T-helper 17 cell (primary cell): Measurements from ENCODE around the gene MEMO1. TPM values are rescaled to one million over a fixed set of nuclear protein-coding genes. Genes with fewer than 3 reads are reported as not detected.

Experiments used
- ATAC-seq: fragments of 150-1000 bp; cut with Tn5 transposase; 2 replicates; pipeline ENCODE4 v1.10.0; 2021; ENCODE audit warnings: mild to moderate bottlenecking, moderate library complexity
- DNase-seq, 3 donors: peaks; one replicate each; pipeline versions ENCODE4 v3.0.0 to v3.0.0-alpha.2; 2020 to 2021
- H3K9me3 ChIP-seq: one replicate; pipeline ENCODE4 v1.7.0; 2013; ENCODE audit warnings: low read length, mild to moderate bottlenecking; ENCODE audit not compliant: control insufficient read depth, poor library complexity, severe bottlenecking
- H3K27ac Mint-ChIP-seq: one replicate; pipeline ENCODE4 v1.8.0; 2022; ENCODE audit warnings: mild to moderate bottlenecking, moderate library complexity, mixed read lengths
- H3K27me3 Mint-ChIP-seq: one replicate; pipeline ENCODE4 v1.8.0; 2022; ENCODE audit warnings: mixed read lengths
- H3K36me3 Mint-ChIP-seq: one replicate; pipeline ENCODE4 v1.8.0; 2022; ENCODE audit warnings: low read depth, mixed read lengths
- H3K4me1 Mint-ChIP-seq: one replicate; pipeline ENCODE4 v1.8.0; 2022; ENCODE audit warnings: mild to moderate bottlenecking, mixed read lengths
- H3K4me3 Mint-ChIP-seq: one replicate; pipeline ENCODE4 v1.8.0; 2022; ENCODE audit warnings: mild to moderate bottlenecking, moderate library complexity, mixed read lengths
- total RNA-seq, 4 donors: library from RNA in 2 of 4; stranded (reverse) in 2 of 4; gene quantifications; one replicate each; pipeline ENCODE4 v1.2.3 and lab custom pipeline; 2022 to 2026

MEMO1 gene
- total RNA-seq, 2 donors from 2014 or later: 41.7 to 47.5 TPM

DNA sequence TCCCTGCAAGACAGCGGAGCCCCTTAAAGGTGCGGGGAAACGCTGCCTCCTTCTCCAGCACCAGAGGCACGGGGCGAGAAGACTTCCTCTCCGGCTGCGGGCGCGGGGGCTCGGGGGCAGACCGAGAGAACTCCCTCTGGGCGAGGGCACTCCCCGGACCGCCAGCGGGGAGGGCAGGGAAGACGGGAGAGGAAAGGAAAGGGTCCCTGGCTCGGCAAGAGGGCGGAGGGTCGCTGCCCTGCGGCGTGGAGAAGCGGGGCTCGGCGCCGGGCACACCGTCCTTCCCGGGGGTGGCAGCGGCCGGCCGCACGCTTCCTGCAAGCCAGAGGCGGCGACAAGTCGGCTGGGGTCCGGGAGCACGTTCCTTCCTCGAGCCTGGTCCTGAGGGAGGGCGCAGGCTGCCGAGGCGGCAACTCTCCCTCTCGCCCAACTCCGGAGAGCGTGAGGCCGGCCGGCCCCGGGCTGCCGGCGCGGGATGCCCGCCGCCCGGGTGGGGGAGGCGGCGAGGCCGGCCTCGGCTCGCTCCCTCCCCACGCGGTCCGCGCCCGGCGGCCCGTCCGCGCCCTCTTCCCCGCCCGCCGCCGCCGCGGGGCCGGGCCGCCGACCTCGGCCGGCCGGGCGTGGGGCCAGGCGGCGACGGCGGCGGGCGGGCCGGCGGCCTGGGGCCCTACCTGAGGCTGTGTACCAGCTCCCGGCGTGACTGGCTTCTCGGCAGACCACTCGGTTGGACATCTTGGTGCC is 1.1 kb downstream of the MEMO1 start:
- Mint-ChIP-seq H3K36me3 (peaks cover 2% of the 10 kb centered on the region), H3K27me3 (no peaks in the 10 kb centered on the region), H3K4me1 (peaks cover 42% of the 10 kb centered on the region), H3K4me3 (peak overlapping the region; percentile 95), H3K27ac (peak overlapping the region; percentile 86)
- DNase-seq: peak; percentile 19 to 32 (median 24)
- ATAC-seq: peak; percentile 2
- no peaks in the 10 kb centered on the region for H3K9me3 ChIP-seq

DNA sequence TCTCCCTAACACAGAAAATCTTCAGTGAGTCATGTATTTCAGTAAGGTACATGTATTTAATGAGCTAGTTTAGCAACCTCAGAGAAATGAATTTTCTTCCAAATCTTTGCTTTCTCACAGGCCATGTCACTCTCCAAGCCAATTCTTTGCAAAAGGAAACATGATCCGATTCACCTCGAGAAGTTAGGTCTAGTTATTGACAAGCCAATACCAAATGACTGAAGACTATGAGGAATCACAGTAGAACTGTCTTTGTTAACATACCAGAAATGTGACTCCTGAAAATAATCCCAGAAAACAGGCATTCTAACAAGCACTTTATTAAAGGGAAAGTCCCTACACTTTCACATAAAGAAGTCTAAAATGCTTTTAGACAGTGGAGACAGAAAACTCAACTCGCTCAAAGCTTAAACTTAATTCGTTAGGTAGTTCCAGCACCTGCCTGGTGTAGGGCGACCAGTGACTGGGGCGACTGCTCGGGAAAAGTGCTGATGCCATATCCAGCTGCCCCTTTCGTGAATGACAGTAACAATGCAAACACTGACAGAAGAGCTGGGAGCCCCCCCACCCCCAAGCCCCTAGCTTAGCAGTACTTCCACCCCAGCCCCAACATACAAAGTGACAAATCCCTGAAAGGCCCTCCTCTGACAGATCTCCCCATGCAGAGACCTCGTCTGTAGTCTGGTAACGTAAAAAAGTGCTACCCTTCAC is 1.8 kb downstream of the MEMO1 start:
- Mint-ChIP-seq H3K27ac (peak overlapping the region; percentile 86), H3K4me3 (peak overlapping the region; percentile 95), H3K27me3 (no peaks in the 10 kb centered on the region), H3K4me1 (peaks cover 48% of the 10 kb centered on the region), H3K36me3 (peaks cover 2% of the 10 kb centered on the region)
- no peaks in the 10 kb centered on the region for H3K9me3 ChIP-seq
- ATAC-seq (no peak), DNase-seq (peak in 1 of 3 donors; percentile 10)

DNA sequence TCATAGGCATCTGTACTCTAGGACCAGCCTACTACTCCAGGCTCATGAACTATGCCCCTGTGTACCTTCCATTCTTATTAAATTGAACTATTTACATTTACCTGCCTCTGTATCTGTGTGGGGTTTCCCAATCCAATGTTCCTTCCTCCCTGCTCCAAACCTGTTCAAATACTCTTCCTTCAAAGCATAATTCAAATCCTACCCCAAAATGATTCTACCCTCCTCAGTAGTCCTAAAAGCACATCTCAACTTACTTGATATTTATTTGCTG is 3.8 kb downstream of the MEMO1 start:
- H3K36me3 Mint-ChIP-seq: peaks cover 2% of the 10 kb centered on the region
- no peak for ATAC-seq
- no peak for DNase-seq
- no peak overlapping the region for H3K4me3 Mint-ChIP-seq
- H3K27me3 Mint-ChIP-seq: no peaks in the 10 kb centered on the region
- peaks cover 51% of the 10 kb centered on the region for H3K4me1 Mint-ChIP-seq
- H3K9me3 ChIP-seq: no peaks in the 10 kb centered on the region
- no peak overlapping the region for H3K27ac Mint-ChIP-seq

DNA sequence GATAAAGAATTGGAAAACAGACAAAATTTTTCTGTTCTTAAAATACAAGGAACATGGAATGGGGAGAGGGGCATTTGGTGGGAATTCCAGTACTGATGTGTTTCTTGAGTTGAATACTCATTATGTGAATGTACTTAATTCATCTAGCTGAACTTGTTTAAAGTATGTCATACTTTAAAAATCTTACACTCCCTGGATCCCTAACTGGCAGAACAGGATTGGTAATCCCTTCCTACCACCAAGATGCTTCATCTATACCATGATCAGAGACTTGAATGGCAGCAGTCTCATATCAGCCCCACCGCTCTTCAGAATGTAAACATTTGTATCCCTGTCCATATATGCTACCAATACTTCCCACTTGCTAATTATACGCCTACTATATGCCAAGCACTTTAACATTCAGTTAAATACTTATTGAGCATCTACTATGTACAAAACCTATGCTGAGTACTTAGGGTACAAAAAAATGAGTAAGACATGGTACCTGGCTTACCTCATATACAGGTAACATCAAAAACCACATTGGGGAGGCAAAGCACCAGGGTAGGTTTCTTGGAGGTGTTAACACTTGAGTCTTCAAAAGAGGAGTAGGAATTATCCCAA is 5.3 kb downstream of the MEMO1 start:
- no peak for DNase-seq
- no peak for ATAC-seq
- no peak overlapping the region for H3K27ac Mint-ChIP-seq
- H3K4me1 Mint-ChIP-seq: peaks cover 45% of the 10 kb centered on the region
- H3K36me3 Mint-ChIP-seq: peaks cover 2% of the 10 kb centered on the region
- no peaks in the 10 kb centered on the region for H3K27me3 Mint-ChIP-seq
- H3K4me3 Mint-ChIP-seq: peak overlapping the region; percentile 64
- H3K9me3 ChIP-seq: no peaks in the 10 kb centered on the region

DNA sequence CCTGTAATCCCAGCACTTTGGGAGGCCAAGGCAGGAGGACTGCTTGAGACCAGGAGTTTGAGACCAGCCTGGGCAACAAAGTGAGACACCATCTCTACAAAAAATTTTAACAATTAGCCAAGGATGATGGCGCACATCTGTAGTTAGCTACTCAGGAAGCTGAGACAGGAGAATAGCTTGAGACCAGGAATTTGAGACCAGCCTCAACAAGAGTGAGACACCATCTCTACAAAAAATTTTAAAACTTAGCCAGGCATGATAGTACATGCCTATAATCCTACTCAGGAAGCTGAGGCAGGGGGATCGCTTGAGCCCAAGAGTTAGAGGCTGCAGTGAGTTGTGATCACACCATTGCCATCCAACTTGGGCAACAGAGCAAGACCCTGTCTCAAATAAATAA is 7.0 kb downstream of the MEMO1 start:
- ATAC-seq (no peak), DNase-seq (no peak)
- no peaks in the 10 kb centered on the region for H3K9me3 ChIP-seq
- Mint-ChIP-seq H3K4me3 (no peak overlapping the region), H3K27ac (no peak overlapping the region), H3K36me3 (peaks cover 2% of the 10 kb centered on the region), H3K4me1 (peaks cover 49% of the 10 kb centered on the region), H3K27me3 (no peaks in the 10 kb centered on the region)

DNA sequence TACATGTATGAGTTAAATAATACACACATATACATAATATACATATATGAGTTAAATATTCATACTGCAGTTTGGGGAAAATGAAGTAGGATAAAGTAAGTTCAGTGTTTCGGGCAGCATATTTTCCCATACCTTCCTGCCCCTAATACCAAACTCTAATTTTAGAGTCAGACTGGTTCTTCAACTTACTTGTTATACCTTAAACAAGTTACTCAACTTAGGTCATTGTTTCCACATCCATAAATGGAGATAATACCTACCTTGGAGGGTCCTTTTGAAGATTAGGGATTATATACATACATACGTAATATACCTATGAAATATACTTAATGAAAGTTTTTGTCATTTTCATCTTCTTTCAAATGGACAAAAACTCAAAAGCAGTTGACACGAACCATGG is 8.4 kb downstream of the MEMO1 start:
- H3K9me3 ChIP-seq: no peaks in the 10 kb centered on the region
- peaks cover 2% of the 10 kb centered on the region for H3K36me3 Mint-ChIP-seq
- H3K4me3 Mint-ChIP-seq: no peak overlapping the region
- H3K27me3 Mint-ChIP-seq: no peaks in the 10 kb centered on the region
- DNase-seq: no peak
- peaks cover 52% of the 10 kb centered on the region for H3K4me1 Mint-ChIP-seq
- no peak for ATAC-seq
- no peak overlapping the region for H3K27ac Mint-ChIP-seq

DNA sequence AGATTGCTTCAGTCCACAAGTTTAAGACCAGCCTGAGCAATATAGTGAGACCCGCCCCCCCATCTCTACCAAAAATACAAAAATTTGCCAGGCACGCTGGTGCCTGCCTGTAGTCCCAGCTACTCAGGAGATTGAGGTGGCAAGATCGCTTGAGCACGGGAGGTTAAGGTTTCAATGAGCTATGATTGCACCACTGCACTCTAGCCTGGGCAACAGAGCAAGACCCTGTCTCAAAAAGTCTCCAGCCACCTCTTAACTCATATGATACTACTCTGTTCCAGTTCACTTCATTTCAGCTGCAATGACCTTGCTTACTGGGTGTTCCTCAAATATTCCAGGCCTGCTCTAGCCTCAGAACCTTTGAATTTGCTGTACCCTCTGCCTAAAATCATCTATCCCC is 11.4 kb downstream of the MEMO1 start:
- DNase-seq (no peak), ATAC-seq (no peak)
- no peaks in the 10 kb centered on the region for H3K9me3 ChIP-seq
- H3K36me3 Mint-ChIP-seq: no peaks in the 10 kb centered on the region
- H3K27ac Mint-ChIP-seq: peak overlapping the region; percentile 19
- no peaks in the 10 kb centered on the region for H3K27me3 Mint-ChIP-seq
- H3K4me3 Mint-ChIP-seq: no peak overlapping the region
- H3K4me1 Mint-ChIP-seq: peaks cover 43% of the 10 kb centered on the region

DNA sequence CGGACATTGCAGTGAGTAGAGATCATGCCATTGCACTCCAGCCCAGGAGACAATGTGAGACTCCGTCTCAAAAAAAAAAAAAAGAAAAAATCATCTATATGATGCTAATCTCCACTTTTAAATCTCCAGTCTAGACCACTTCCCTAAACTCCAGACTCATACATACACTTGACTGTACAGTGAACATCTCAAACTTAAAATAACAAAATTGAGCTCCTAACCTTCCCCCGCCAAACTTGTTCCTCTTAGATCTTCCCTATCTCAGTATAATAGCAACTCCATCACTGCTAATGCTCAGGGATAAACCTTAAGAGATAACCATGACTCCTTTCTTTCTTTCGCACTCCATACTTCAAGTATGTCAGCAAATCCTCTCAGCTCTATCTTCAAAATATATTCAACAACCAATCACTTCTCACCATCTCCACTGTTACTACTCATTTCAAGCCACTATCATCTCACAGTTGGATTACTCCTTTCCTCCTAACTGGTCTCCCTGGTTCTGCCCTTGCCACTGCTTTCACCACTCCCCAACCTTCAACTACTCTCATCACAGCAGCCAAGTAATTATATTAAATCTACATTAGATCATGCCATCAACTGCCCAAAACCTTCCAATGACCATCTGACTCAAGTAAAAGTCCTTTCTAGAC is 12.0 kb downstream of the MEMO1 start:
- ATAC-seq: no peak
- no peaks in the 10 kb centered on the region for H3K9me3 ChIP-seq
- Mint-ChIP-seq H3K27ac (peak overlapping the region; percentile 5), H3K4me3 (no peak overlapping the region), H3K4me1 (peaks cover 40% of the 10 kb centered on the region), H3K27me3 (no peaks in the 10 kb centered on the region), H3K36me3 (no peaks in the 10 kb centered on the region)
- DNase-seq: no peak

DNA sequence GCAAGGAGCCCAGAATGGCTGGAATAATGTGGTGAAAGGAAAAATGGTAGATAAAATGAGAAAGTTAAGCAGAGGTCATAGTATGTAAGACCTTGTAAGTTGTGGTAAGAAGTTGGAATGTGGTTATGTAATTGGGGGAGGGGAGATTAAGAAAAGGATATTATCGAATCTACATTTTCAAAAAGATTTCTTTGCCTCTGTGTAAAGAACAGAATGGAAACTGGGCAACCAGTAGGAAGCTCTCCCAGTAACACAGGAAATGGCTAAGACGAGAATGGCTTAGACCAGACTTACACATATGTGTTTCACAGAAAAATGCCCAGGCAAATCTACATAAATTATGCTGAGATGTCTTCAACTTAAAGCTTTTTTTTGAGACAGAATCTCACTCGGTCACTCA is 13.2 kb downstream of the MEMO1 start:
- DNase-seq (no peak), ATAC-seq (no peak)
- H3K4me1 Mint-ChIP-seq: peaks cover 42% of the 10 kb centered on the region
- H3K27ac Mint-ChIP-seq: peak overlapping the region; percentile 41
- no peaks in the 10 kb centered on the region for H3K36me3 Mint-ChIP-seq
- H3K27me3 Mint-ChIP-seq: no peaks in the 10 kb centered on the region
- H3K4me3 Mint-ChIP-seq: peak overlapping the region; percentile 15
- no peaks in the 10 kb centered on the region for H3K9me3 ChIP-seq

DNA sequence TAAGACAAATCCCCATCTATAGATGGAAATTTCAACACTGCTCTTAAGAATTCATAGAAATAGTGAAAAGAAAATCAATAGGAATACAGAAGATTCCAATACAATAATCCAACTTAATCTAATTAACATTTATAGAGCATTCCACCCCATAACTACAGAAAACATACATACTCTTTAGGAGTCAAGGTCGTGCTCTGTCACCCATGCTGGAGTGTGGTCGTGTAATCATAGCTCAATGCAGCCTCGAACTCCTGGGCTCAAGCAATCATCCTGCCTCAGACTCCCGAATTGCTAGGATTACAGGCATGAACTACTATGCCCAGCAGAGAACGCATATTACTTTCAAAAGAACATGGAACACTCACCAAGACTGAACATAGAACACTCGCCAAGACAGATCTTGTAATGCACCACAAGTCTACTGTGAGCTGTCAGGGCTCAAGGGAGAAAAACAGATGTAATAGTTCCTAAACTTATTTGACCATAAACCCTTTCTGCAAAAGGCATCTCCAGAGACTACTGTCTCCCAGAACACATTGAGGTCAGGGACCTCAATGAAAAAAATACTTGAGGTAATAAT is 14.1 kb downstream of the MEMO1 start:
- Mint-ChIP-seq H3K4me1 (peaks cover 46% of the 10 kb centered on the region), H3K27ac (peak overlapping the region; percentile 41)

DNA sequence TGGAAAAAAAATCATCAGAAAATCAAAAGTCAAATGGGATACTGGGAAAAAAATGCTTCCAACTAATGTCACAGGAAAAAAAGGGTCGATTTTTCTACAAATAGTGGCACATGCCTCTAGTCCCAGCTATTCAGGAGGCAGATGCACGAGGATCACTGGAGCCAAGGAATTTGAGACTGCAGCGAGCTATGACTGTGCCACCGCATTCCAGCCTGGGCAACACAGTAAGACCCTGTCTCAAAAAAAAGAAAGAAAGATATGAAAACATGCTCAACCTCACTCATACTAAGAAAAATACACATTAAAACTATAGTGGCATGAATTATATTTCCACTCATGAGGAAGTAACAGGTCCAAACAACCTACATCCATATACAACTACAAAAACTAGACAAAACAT is 17.9 kb downstream of the MEMO1 start:
- ATAC-seq (no peak), DNase-seq (no peak)
- peaks cover 35% of the 10 kb centered on the region for H3K4me1 Mint-ChIP-seq
- H3K9me3 ChIP-seq: no peaks in the 10 kb centered on the region
- H3K27me3 Mint-ChIP-seq: no peaks in the 10 kb centered on the region
- no peak overlapping the region for H3K27ac Mint-ChIP-seq
- H3K4me3 Mint-ChIP-seq: no peak overlapping the region
- no peaks in the 10 kb centered on the region for H3K36me3 Mint-ChIP-seq

More for the DNA sequence above, 14.1 kb downstream of the MEMO1 start:
- H3K27me3 Mint-ChIP-seq: no peaks in the 10 kb centered on the region
- no peak for DNase-seq
- H3K4me3 Mint-ChIP-seq: no peak overlapping the region
- ATAC-seq: no peak
- no peaks in the 10 kb centered on the region for H3K9me3 ChIP-seq
- no peaks in the 10 kb centered on the region for H3K36me3 Mint-ChIP-seq

DNA sequence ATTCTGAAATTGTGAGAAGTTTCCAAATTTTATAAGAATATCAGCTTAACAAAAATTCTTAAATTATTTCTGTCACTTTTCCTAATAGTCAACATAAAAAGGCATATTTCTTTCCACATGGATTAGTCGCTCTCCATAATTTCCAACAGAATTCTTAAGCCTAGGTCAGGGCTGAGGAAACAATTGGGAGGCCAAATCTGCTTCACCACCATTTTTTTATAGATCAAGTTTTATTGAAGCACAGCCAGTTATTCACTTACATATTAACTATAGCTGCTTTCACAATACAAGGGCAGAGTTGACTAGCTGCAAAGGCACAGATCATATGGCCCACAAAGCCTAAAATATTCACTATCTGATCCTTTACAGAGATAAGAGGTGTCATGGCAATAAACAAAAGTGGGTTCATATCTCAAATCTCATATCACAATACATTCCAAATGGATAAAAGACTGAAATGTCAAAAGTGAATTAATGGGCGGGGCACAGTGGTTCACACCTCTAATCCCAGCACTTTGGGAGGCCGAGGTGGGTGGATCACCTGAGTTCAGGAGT is 18.7 kb downstream of the MEMO1 start:
- H3K9me3 ChIP-seq: no peaks in the 10 kb centered on the region
- Mint-ChIP-seq H3K36me3 (no peaks in the 10 kb centered on the region), H3K27me3 (no peaks in the 10 kb centered on the region), H3K4me3 (no peak overlapping the region), H3K4me1 (peaks cover 31% of the 10 kb centered on the region), H3K27ac (no peak overlapping the region)
- ATAC-seq (no peak), DNase-seq (no peak)

DNA sequence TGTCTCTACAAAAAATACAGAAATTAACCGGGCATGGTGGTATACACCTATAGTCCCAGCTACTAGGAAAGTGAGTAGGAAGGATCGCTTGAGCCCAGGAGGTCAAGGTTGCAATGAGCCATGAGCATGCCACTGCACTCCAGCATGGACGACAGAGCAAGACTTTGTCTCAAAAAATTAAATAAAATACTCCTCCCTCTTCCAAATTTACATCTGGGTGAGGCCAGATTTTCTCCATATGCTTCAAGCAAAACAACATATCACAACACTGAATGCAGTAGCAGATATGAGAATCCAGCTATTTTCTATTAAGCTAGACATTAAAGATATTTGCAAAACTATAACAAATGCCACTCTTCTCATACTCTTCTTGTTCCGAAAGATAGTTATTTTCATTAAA is 20.9 kb downstream of the MEMO1 start:
- Mint-ChIP-seq H3K36me3 (no peaks in the 10 kb centered on the region), H3K4me1 (peaks cover 24% of the 10 kb centered on the region)

More for the DNA sequence above, 20.9 kb downstream of the MEMO1 start:
- Mint-ChIP-seq H3K4me3 (no peak overlapping the region), H3K27ac (no peak overlapping the region), H3K27me3 (no peaks in the 10 kb centered on the region)
- DNase-seq (no peak), ATAC-seq (no peak)
- no peaks in the 10 kb centered on the region for H3K9me3 ChIP-seq
